ENCODE data around the gene PRKAR1A.
"Not testable (repeated sequence)": the region's sequence is repeated elsewhere in the genome, so short reads cannot be mapped to it uniquely, and the experiment has no call there.

PRKAR1A gene

DNA sequence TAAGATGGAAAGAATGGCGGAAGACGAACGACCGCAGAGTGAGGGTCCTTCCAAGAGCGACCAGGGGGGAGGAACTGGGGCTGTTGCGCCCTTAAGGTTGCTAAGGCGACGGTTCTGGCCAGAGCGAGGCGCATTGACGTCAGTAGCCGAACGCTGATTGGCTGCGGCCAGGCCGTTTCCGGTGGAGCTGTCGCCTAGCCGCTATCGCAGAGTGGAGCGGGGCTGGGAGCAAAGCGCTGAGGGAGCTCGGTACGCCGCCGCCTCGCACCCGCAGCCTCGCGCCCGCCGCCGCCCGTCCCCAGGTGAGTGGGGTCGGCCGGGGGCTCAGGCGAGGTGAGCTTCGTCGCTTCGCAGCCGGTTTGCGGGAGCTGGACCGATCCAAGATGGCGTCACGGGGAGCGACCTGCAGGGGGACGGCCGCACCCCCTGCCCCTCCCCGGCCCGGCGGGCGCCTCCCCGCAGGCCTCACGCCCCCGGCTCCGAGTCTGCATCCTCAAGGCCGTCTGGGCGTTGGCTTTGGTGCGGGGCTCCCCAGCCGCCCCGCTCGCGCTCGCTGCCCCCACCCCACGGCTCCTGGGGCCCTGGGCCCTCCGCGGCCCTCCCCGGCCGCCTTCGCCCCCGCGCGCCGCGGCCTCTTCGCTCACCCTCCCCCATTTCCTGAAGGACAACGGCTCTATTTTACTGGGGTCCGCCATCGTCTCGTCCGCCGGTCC is at the start of gene PRKAR1A:
TSS of gene PRKAR1A (plus strand) at position 184 of the 713 bp plus-strand sequence. CDS start 2,970 bp downstream, outside the sequence.
- DNase-seq (ENCODE audit: low read depth, low spot score): peak; percentile 98

GRCh38 chr17:68463211-68464019 is 48.8 kb upstream of the PRKAR1A start:
- DNase-seq (ENCODE audit: low read depth, low spot score): no peak

GRCh38 chr17:68468334-68468733 is 43.9 kb upstream of the PRKAR1A start:
- DNase-seq (ENCODE audit: low read depth, low spot score): peak; percentile 11

DNA sequence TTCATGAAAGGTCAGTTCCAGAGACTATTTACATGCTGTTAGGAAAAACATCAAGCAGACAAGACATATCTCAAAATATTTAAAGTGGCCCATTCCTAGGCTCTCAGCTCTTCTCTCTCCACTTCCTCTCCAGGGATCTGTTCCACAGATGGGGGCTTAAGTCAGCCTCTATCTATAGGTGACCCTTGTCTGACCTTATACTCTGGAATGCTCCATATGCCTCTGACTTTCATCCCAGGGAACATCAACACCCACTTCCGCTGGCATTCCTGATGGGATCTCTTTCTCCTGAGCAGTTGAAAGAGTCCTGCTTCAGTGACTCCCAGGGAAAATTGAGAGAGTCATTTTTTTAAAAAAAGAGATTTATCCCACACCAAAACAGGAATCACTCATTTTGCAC is 43.4 kb upstream of the PRKAR1A start:
- no peak for DNase-seq (ENCODE audit: low read depth, low spot score)

GRCh38 chr17:68470961-68471360 is 41.3 kb upstream of the PRKAR1A start:
- no peak for DNase-seq (ENCODE audit: low read depth, low spot score)

DNA sequence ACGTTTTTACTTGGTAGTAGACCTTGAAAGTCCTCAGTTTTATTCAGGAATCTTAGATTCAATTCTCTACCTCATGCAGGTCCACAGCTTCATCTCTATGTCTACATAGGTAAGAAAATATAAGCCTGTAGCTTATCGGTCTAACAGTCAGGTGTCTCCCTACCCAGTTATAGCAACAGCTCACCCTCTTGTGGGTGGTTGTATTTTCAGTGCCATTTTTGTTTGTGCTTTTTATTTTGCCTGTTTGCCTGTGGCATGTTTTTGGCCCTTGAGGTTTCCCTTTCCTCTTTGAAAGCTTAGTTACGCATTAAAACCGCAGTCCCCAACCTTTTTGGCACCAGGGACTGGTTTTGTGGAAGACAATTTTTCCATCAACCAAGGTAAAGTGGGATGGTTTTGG is 31.3 kb upstream of the PRKAR1A start:
- DNase-seq (ENCODE audit: low read depth, low spot score): no peak

- no peak for DNase-seq (ENCODE audit: low read depth, low spot score)
These were observed 29.6 kb upstream of the PRKAR1A start for GRCh38 chr17:68482576-68483041.

DNA sequence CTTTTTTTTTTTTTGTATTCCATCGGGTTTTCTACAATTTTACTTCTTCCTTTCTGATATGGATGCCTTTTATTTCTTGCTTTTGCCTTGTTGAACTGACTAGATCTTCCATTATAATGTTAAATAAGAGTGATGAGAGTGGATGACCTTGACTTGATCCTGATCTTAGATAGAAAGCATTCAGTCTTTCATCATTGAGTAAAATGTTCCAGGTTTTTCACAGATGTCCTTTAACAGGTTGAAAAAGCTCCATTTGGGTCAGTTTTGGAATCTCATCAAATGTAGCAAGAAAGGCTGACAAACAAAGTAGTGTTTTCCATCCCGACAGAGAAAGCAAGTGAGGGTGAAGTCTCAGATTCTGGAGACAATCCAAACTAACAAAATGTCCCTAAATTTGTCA is 27.8 kb upstream of the PRKAR1A start:
- no peak for DNase-seq (ENCODE audit: low read depth, low spot score)

- no peak for DNase-seq (ENCODE audit: low read depth, low spot score)
These were observed 22.3 kb upstream of the PRKAR1A start for GRCh38 chr17:68489919-68490318.

- DNase-seq (ENCODE audit: low read depth, low spot score): no peak
These were observed 20.6 kb upstream of the PRKAR1A start for GRCh38 chr17:68491381-68492231.

GRCh38 chr17:68492394-68493054 is 19.7 kb upstream of the PRKAR1A start:
- DNase-seq (ENCODE audit: low read depth, low spot score): not testable (repeated sequence)

DNA sequence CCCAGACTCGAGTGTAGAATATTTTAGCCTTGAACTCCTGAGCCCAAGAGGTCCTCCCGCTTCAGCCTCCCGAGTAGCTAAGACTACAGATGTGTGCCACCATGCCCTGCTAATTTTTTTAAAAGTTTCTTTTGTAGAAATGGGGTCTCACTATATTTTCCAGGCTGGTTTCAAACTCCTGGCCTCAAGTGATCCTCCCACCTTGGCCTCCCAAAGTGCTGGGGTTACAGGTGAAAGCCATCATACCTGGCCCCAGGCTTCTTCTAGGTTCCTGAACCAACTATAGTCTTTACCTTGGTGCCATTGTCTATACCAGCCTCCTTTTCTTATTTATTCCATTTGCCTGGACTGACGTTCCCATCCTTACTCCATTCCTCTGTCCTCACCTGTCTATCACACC is 17.1 kb upstream of the PRKAR1A start:
- no peak for DNase-seq (ENCODE audit: low read depth, low spot score)

DNA sequence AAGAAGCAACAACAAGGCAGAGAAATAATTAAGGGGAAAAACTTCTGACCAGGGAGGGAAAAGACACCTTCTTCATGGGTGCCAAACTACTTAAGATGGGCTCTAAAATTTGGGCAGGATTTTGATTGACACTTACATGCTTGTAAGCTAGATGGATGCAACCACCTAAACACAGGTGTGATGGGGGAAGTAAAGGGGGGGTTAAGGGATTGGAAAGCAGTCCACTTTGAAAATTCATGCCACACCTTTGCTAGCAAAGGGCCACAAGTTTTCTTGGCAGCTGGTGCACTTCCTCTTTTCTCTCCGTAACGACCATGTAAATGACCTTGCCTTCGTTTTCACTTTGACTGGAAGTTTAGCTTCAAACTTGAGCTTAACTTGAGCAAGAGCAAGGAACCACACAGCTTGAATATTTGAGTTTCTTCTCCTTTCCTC is 14.3 kb upstream of the PRKAR1A start:
- DNase-seq (ENCODE audit: low read depth, low spot score): no peak

GRCh38 chr17:68498479-68499326 is 13.5 kb upstream of the PRKAR1A start:
- no peak for DNase-seq (ENCODE audit: low read depth, low spot score)

DNA sequence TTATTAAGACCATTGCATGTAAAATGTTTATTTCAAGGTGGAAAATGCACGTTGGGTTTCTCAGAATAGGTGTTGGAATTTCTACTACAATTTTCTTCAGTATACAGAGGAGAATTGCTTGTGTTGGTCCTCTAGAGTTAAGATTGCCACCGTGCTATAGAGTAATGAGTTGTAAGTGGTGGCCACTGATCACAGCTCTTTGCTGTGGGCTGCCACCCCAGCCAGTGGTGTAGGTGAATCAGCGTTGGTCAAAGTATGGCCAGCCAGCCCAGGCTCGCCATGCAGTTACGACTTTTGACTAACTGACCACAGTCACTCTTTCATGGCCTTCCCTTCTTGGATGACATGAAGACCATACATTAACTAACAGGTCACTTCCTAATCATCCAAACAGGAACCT is 12.6 kb upstream of the PRKAR1A start:
- DNase-seq (ENCODE audit: low read depth, low spot score): no peak

DNA sequence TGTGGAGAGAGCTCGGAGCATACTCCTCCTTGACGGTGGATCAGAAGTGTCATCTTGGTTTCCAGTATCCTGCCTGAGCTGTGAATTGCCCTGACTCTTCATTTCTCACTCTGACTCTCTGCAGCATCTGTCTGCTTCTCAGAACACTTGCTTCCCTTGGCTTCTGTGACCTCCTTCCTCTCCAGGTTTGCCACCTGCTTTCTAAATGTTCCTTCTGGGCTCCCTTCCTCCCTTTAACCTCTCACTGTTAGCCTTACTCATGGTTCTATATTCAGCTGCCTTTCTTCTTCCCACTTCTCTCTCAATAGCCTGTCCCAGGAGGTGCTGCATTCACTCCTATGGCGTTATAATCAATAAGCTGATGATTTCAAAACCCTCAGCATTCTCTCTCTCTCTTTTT is 11.2 kb upstream of the PRKAR1A start:
- no peak for DNase-seq (ENCODE audit: low read depth, low spot score)

- no peak for DNase-seq (ENCODE audit: low read depth, low spot score)
These were observed 6.3 kb upstream of the PRKAR1A start for GRCh38 chr17:68505951-68506350.

GRCh38 chr17:68507576-68507975 is 4.7 kb upstream of the PRKAR1A start:
- no peak for DNase-seq (ENCODE audit: low read depth, low spot score)

GRCh38 chr17:68509141-68510057 is 2.8 kb upstream of the PRKAR1A start:
- no peak for DNase-seq (ENCODE audit: low read depth, low spot score)

All from astrocyte of the hippocampus (primary cell).